Measurements from ENCODE around the gene IGFLR1. TPM values are rescaled to one million over a fixed set of nuclear protein-coding genes. Genes with fewer than 3 reads are reported as not detected.
"Not testable (repeated sequence)": the region's sequence is repeated elsewhere in the genome, so short reads cannot be mapped to it uniquely, and the experiment has no call there.

Gene IGFLR1
- total RNA-seq, 1 donor from 2014 or later, result 2.9 TPM

DNA sequence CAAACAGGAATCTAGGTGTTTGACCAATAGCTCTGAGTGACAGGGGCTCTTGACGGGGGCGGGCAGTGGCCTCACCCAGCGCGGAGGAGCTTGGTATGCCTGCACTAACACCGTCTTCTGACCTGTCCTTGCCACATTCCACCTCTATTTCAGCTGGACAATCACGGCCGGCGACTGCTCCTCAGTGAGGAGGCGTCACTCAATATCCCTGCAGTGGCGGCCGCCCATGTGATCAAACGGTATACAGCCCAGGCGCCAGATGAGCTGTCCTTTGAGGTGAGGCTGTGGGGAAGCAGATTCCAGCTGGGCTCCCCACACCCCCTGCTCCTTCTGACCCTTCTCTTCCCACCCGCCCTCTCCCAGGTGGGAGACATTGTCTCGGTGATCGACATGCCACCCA is 37.8 kb upstream of the IGFLR1 start:
- ATAC-seq (ENCODE audit: poor library complexity) (no peak), DNase-seq (peak; percentile 32)
- intact Hi-C loops (cut with DNase I), result no loop called here

DNA sequence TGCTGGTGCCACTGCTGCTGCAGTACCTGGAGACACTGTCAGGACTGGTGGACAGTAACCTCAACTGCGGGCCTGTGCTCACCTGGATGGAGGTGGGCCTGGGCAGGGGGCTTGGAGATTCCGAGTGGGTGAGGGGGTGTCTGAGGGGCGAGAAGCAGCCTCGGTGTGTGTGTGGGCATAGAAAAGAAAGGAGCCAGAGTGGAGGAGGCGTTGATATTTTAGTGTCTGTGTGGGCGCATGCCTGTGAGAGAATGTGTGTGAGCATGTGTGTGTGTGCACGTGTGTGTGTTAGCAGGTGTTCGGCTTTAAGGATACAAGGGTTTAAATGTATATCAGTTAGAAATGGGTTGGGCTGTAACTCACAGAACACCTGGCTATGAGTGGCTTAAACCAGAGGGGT is 36.8 kb upstream of the IGFLR1 start:
- intact Hi-C loops (cut with DNase I), result no loop called here

DNA sequence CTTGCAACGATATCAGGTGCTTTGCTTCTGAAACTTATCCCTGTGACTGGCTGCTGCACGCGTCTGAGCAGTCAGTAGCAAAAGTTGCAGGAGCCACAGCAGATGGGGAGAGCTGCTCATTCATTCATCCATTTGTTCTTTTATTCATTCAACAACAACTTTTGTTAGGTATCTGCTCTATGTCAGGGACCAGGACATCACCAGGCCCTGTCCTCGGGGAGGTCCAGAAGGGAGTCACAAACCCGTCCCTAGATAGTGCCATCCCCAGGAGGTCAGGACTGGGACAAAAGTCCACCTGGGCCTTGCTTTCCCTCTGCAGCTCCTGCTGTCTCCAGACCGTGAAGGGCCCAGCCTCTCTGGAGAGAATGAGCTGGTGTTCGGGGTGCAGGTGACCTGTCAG is 35.7 kb upstream of the IGFLR1 start:
- intact Hi-C loops (cut with DNase I), result no loop called here
- no peak for ATAC-seq (ENCODE audit: poor library complexity)

More for the DNA sequence above, 36.8 kb upstream of the IGFLR1 start:
- ATAC-seq (ENCODE audit: poor library complexity) (no peak), DNase-seq (no peak)

DNA sequence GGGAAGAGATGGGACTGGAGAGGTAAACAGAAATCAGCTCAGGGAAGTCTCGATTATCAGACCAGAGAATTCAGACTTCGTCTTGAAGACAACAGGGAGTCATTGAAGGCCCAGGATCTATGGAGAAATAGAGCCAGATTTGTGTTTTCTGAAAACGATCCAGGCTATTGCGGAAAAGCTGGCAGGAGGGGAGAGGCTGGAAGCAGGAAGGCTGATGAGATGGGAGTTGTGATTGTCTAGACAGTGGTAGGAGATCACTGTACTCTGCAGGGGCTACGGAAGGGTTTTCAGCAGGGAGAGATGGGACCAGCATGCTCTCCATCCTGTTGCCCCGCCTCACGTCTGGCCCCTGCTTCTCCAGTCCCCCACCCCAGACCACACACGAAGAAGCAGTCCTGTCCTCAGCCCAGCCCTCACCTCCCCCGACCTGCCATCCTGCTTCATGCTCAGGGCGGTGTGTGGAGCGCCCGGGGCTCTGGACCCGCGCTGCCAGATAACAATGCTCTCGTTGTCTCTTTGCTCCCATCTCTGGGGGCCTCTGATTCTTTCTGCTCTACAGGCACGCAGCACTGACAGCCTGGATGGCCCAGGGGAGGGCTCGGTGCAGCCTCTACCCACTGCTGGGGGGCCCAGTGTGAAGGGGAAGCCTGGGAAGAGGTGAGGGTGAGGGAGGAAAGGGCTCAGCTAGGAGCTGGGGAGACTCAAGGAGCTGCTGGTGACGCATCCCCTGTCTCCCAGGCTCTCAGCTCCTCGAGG is 35.0 kb upstream of the IGFLR1 start:
- intact Hi-C loops (cut with DNase I), result no loop called here
- DNase-seq, result peak; percentile 30
- ATAC-seq (ENCODE audit: poor library complexity), result no peak

More for the DNA sequence above, 35.7 kb upstream of the IGFLR1 start:
- peak; percentile 6 for DNase-seq

DNA sequence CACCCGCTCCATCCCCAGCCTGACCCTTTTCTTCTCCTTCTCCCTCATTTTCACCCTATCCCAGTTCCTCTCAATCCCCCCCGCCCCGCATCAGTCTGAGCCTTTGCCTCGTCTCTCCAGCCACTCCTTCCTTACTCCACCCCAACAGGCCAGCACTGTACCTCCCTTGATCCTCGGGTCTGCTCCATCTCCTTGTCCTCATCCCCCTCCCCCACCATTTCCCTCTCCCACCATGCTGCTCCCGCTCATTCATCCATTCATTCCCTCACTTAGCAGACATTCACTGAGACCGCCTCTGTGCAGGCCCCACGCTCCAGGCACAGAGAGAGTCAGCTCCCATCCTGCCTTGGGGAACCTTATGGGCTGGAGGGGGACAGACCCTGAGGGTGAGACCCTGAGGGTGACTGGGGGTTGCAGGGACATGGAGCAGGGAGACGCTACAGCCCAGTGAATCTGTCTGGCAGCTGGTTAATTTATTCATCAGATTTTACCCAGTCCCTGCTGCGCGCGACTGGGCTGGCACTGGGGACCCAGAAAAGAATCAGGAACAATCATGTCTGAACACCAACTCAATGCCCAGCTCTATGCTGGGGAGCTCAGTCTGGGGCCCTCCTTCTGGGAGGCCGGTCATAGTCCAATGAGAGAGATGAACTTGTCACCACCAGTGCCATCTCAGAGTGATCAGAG is 34.0 kb upstream of the IGFLR1 start:
- ATAC-seq (ENCODE audit: poor library complexity), result no peak
- intact Hi-C loops (cut with DNase I), result no loop called here

DNA sequence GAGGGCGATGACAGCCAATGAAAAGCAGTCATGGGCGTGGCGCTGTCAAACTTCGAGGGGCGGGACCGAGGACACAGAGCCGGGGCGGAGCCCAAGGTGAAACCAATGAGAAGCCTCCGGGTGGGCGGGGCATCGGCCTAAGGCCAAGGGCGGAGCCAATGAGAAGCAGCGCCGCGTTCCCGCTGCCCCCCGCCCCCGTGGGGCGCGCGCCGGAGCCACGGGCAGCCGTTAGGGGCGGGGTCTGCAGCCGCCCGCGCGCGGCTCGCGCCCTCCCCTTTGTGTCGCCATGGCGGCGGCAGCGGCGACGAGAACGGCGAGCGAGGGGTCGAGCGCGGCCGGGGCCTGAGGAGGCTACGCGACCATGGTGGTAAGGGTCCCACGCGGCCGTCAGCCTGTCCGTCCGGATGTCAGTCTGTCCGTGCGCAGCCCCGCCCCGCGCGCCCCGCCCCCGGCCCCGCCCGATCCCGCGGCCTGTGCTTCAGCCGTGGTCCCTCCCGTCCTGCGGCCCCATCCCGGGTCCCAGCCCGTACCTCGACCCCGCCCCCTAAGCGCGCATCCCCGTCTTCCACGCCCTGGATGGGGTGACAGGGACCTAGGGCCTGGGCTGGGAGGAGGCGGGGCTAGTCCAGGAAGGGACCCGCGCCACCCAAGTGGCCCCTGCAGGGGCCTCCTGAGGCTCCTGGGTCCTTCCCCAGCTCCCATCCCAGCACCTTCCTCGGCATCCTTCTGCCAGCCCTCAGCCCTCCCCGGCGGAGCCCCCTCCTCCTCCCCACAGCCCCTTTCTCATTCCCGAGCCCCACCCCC is 33.2 kb upstream of the IGFLR1 start, which contains the start of gene ARHGAP33:
TSS of gene ARHGAP33 (plus strand) at position 267 of the 804 bp plus-strand sequence. CDS start at position 362, 95 bp downstream.
- DNase-seq, result peak; percentile 100
- intact Hi-C loops (cut with DNase I), result no loop called here
- ATAC-seq (ENCODE audit: poor library complexity), result peak; percentile 99

More for the DNA sequence above, 34.0 kb upstream of the IGFLR1 start:
- no peak for DNase-seq

DNA sequence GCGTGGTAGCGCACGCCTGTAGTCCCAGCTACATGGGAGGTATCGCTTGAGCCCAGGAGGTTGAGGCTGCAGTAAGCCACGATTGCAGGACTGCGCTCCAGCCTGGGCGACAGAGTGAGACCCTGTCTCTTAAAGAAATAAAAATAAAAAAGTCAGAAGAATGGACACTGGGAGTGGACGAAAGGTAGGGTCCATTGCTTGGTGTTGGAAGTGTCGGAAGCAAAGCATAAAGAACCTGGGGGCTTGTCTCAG is 32.7 kb upstream of the IGFLR1 start:
- ATAC-seq (ENCODE audit: poor library complexity), result peak; percentile 3
- intact Hi-C loops (cut with DNase I), result no loop called here
- DNase-seq, result no peak

DNA sequence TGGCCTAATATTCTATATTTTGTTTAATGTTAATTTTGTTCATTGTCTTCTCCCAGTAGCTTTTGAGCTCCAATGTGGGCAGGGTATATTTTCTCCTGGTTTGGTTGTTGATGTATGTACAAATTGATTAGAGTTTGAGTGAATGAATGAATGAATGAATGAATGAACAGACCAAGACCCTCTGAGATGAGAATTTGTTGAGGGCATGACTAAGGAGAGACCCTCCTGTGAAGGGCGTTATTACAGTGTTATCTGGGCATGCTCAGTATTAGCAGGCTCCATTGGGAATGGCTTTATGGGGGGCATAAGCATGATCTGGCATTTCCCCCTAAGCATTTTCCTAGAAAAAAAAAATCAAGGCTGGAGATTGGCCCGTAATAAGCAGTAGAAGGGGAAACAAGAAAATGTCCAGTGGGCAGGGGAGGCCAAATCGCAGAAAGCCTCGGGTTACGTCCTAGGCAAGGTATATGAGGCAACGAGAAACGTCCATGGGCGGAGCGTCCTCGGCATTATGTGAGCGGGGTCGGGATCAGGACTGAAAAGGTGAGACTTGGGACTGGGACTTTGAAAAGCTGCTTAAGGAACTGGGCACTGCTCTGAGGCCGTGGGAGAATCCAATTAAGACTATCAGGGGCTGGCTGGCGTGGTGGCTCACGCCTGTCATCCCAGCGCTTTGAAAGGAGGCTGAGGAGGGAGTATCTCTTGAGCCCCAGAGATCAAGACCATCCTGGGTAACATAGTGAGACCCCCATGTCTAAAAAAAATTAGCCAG is 32.2 kb upstream of the IGFLR1 start:
- intact Hi-C loops (cut with DNase I), result no loop called here
- DNase-seq (no peak), ATAC-seq (ENCODE audit: poor library complexity) (no peak)

DNA sequence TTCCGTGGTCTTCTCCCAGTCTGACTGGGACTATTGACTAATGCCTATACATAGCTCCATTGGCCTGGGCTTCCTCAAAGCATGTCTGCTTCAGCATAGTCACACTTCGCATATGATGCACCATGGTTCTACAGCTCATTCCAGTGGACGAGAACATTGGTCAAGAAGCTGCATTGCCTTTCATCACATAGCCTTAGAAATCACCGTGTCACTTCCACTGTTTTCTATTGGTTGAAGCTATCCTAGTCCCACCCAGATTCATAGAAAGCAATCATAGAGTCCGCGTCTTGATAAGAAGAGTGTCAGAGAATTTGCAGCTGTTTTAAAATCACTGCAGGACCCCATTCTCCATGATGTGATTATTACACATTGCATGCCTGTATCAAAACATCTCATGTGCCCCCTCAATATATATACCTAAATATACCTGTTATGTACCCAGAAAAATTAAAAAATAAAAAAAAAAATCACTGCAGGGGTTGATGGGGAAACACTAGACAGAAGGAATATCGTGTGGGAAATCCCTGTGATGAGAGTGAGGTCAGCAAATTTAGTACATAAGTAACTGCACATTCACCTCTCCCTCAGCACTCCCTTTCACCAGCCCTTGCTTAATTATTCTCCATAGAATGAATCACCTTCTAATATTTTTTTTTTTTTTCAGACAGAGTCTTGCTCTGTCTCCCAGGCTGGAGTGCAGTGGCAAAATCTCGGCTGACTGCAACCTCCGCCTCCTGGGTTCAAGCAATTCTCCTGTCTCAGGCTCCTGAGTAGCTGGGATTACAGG is 31.0 kb upstream of the IGFLR1 start:
- DNase-seq, result no peak
- intact Hi-C loops (cut with DNase I), result no loop called here
- ATAC-seq (ENCODE audit: poor library complexity), result no peak

DNA sequence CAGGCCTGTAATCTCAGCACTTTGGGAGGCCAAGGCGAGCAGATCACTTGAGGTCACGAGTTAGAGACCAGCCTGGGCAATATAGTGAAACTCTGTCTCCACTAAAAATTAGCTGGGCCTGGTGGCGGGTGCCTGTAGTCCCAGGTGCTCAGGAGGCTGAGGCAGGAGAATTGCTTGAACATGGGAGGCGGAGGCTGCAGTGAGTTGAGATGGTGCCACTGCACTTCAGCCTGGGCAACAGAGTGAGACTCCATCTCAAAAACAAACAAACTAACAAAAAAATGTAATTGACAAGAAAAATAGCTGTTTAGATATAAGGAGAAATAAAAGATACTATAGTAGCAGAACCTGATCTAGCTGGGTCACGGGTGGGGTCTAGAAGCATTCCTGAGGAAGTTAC is 30.1 kb upstream of the IGFLR1 start:
- intact Hi-C loops (cut with DNase I); DNase-seq; ATAC-seq (ENCODE audit: poor library complexity): not testable (repeated sequence)

DNA sequence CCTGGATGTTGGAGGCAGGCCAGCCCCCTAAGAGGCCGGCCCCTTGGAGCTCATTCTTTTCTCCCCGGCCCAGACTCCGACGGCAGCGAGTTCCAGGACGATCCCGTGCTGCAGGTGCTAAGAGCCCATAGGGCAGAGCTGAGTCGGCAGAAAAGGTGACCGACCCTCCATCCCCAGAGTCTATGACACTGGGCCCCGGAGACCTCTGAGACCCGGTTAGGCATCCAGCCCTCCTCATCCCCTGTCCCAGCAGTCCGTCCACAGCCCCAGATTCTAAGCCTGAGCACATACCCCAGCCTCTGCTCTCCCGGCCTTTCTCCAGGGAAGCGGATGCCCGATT is 25.8 kb upstream of the IGFLR1 start:
- intact Hi-C loops (cut with DNase I), result no loop called here
- ATAC-seq (ENCODE audit: poor library complexity), result no peak
- DNase-seq, result no peak

DNA sequence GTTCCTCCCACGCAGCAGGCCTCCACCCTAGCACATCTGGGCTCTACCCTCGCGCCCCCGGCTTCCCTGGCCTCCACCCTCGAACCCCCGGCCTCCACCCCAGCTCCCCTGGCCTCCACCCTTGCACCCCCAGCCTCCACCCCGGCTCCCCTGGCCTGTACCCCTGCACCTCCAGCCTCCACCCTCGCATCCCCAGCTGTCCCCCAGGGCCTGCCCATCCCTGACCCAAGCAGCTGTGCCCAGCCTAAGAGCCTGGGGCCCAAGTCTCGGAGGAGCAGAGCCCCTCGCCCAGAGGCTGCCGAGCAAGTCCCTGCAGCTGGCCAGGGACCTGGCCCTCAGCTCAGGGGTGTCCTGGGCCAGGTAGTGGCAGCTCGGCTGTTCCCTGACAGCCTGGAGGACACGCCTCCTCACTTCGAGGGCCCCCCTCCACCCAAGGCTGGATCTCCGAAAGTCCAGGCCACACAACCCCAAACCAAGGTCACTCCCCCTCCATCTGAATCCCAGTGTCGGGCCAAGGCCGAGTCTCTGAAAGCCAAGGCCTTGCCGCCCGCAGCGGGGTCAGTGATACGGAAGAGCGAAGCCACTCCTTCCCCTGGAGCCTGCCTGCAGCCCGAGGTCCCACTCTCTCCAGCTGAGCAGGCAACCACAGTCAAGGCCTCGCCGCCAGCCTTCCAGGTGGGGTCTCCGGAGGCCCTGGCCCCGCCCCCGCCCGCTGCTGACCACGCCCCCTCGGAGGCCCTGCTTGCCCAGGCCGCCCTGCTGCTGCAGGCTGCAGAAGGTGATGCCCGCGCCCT is 25.2 kb upstream of the IGFLR1 start:
- intact Hi-C loops (cut with DNase I), result no loop called here
- ATAC-seq (ENCODE audit: poor library complexity) (peak; percentile 57), DNase-seq (no peak)

DNA sequence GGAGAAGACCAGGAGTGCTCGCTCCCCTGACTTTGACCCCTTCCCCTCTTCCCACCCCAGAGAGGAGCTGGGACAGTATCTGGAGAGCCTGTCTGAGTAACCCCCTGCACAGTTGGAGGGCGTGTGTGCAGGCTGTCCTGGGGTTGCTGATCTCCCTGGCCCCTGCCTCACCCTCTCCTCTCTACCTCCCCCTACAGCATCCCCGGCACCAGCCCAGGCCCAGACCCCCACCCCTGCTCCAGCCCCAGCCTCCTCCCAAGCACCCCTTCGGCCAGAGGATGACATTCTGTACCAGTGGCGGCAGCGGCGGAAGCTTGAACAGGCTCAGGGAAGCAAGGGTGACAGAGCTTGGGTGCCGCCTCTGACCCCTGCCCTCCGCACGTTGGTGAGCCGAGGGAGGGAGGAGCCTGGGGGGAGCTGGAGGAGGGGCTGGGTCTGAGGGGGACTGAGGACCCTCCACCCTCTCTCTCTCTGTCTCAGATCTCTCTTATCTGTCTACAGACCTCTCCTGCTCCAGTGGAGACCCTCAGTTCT is 24.4 kb upstream of the IGFLR1 start:
- ATAC-seq (ENCODE audit: poor library complexity) (peak; percentile 12), DNase-seq (no peak)
- intact Hi-C loops (cut with DNase I), result no loop called here

DNA sequence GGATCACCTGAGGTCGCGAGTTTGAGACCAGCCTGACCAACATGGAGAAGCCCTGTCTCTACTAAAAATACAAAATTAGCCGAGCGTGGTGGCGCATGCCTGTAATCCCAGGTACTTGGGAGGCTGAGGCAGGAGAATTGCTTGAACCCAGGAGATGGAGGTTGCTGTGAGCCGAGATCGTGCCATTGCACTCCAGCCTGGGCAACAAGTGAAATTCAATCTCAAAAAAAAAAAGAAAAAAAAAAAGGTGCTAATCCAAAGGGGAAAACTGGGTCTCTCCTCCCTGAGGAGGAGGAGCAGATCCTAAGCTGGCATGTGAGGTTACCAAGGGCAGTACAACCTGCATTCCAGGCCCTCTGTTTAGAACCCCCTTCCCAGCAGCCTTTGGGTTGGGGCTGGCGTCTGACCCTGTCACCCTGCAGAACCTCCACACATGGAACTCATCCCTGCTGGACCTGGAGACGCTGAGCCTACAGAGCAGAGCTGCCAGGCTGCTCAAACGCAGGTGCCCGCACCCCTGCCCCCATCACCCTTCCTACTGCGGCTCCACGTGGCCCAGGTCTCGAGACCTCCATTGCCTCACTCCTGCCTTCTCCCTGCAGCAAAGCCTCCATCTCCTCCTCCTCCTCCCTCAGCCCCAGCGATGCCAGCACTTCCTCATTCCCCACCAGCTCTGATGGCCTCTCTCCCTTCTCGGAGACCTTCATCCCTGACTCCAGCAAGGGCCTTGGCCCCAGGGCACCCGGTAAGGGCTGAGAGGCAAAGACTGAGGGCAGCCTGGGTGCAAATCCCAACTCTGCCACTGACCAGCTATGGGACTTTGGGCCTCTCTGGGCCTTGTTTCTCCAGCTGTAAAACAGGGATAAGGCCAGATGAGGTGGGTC is 22.4 kb upstream of the IGFLR1 start:
- ATAC-seq (ENCODE audit: poor library complexity), result no peak
- no peak for DNase-seq
- intact Hi-C loops (cut with DNase I), result no loop called here

DNA sequence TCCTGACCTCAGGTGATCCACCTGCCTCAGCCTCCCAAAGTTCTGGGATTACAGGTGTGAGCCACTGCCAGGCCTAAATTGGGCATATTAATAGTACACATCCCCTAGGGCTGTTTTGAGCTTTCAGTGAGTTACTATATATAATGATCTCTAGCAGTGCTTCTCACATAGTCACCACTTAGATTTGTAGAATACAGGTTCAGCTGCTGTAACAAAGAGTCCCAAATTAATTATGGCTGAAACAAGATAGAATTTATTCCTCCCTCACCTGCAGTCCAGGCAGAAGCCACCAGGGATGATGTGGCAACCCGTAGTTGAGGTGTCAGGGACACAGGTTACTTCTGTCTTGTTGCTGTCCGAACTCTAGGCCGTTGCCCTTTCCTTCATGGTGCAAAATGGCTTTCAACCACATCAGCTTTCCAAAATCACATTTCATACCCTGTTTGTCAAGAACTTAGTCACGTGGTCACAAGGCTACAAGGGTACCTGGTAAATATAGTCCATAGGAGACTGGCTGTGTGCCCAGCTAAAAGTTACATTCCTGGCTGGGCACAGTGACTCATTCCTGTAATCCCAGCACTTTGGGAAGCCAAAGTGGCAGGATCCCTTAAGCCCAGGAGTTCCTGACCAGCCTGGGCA is 18.6 kb upstream of the IGFLR1 start:
- ATAC-seq (ENCODE audit: poor library complexity) (no peak), DNase-seq (no peak)
- intact Hi-C loops (cut with DNase I), result no loop called here

DNA sequence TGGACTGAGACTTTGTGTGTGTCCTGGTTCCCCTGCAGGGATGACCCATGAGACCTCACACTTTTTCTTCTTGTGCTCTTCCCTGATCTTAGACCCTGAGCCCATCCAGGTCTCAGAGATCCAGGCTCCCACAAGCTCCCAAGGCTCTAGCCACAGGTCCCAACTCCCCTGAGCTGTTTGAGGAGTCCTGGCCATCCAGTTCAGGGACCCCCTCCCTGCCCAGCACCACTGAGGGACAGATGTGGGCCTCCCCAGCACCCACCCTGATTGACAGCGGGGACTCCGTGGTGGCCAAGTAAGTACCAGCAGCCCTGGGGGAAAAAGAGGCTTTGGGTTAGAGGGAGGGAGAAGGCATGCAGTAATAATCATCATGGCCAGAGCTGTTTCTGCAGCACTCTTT is 17.4 kb upstream of the IGFLR1 start:
- intact Hi-C loops (cut with DNase I), result loop anchor here (5.0 kb wide), 1 partner anchor 173 kb away; no protein-coding TSS in a partner anchor

More for the DNA sequence above, 17.4 kb upstream of the IGFLR1 start:
- peak; percentile 22 for DNase-seq
- no peak for ATAC-seq (ENCODE audit: poor library complexity)

Measured in Right ventricle myocardium superior (tissue), 1 donor.